HepG2 (cell line): ENCODE measurements around the gene FANCL. TPM values are rescaled to one million over a fixed set of nuclear protein-coding genes. Genes with fewer than 3 reads are reported as not detected.

Experiments used
- AKAP8 ChIP-seq: sonication (generic); formaldehyde crosslinking; IDR thresholded peaks from 2 replicates; pipeline ENCODE4 v1.5.1; 2020; ENCODE audit warnings: mild to moderate bottlenecking, missing genetic modification reagents
- CBX2 ChIP-seq, 2 experiments: fragments of 200-600 bp in 1 of 2; sonication (generic); formaldehyde crosslinking in 1 of 2; IDR thresholded peaks; 2 replicates each; pipeline versions ENCODE4 v1.7.0 to v1.8.1; 2018 to 2022; ENCODE audit warnings: low read depth in 2 of 2, low read length in 1 of 2, mild to moderate bottlenecking in 1 of 2, missing genetic modification reagents in 1 of 2
- CENPT ChIP-seq: sonication (generic); formaldehyde crosslinking; IDR thresholded peaks from 2 replicates; pipeline ENCODE4 v1.8.0; 2022; ENCODE audit warnings: low read depth, mild to moderate bottlenecking, moderate library complexity, missing genetic modification reagents
- FOXC1 ChIP-seq: sonication (generic); formaldehyde crosslinking; IDR thresholded peaks from 2 replicates; pipeline ENCODE4 v1.8.0; 2022; ENCODE audit warnings: mild to moderate bottlenecking, missing genetic modification reagents, borderline replicate concordance
- GZF1 ChIP-seq: sonication (generic); formaldehyde crosslinking; IDR thresholded peaks from 2 replicates; pipeline ENCODE4 v1.5.1; 2020; ENCODE audit warnings: mild to moderate bottlenecking, missing genetic modification reagents
- HMG20A ChIP-seq: IDR thresholded peaks from 2 replicates; pipeline ENCODE4 v1.6.1; 2016; ENCODE audit warnings: borderline replicate concordance
- KDM4B ChIP-seq: sonication (generic); formaldehyde crosslinking; IDR thresholded peaks from 2 replicates; pipeline ENCODE4 v1.4.0; 2020; ENCODE audit warnings: missing genetic modification reagents
- MIXL1 ChIP-seq: IDR thresholded peaks from 2 replicates; pipeline ENCODE4 v1.6.1; 2016
- PAF1 ChIP-seq: IDR thresholded peaks from 2 replicates; pipeline ENCODE4 v1.6.1; 2016; ENCODE audit warnings: missing genetic modification reagents, missing compliant biosample characterization
- TCF7 ChIP-seq: sonication (generic); IDR thresholded peaks from 2 replicates; pipeline ENCODE4 v1.6.1; 2016; ENCODE audit warnings: antibody characterized with exemption, low read depth
- ZFP36L2 ChIP-seq: sonication (generic); formaldehyde crosslinking; IDR thresholded peaks from 2 replicates; pipeline ENCODE4 v1.4.0; 2020; ENCODE audit warnings: missing genetic modification reagents
- ZKSCAN1 ChIP-seq: fragments of 150-350 bp; IDR thresholded peaks from 2 replicates; pipeline ENCODE4 v1.6.1; 2014; ENCODE audit warnings: low read length
- ZNF446 ChIP-seq: sonication (generic); formaldehyde crosslinking; IDR thresholded peaks from 2 replicates; pipeline ENCODE4 v1.5.0; 2020; ENCODE audit warnings: mild to moderate bottlenecking, missing genetic modification reagents
- ZNF550 ChIP-seq: sonication (generic); formaldehyde crosslinking; IDR thresholded peaks from 2 replicates; pipeline ENCODE4 v1.4.0; 2020; ENCODE audit warnings: mild to moderate bottlenecking, missing genetic modification reagents, borderline replicate concordance
- polyA plus RNA-seq, 8 experiments: library from polyadenylated mRNA; depleted of rRNA in 3 of 8; stranded (reverse) in 7 of 8; unstranded in 1 of 8; fragments of >200 nt; fragmentation: Illumina TruSeq in 4 of 8; extraction: Trizol in 4 of 8; gene quantifications; 2 replicates each; pipeline versions ENCODE4 v1.2.1 to v1.2.3, GENCODE V29; 2011 to 2016; ENCODE audit warnings: low read depth in 4 of 8, missing spikeins in 1 of 8, mixed read lengths in 1 of 8; ENCODE audit not compliant: insufficient read depth in 1 of 8
- total RNA-seq, 5 experiments: library from RNA; depleted of rRNA; stranded (reverse); fragments of >200 nt; fragmentation: Illumina TruSeq; extraction: Trizol; gene quantifications; 2 replicates each; pipeline ENCODE4 v1.2.3, GENCODE V29; 2016; ENCODE audit warnings: low read depth in 1 of 5
- TF ChIP-seq, protein P1 (sequence below): IDR thresholded peaks from 2 replicates; pipeline ENCODE4 v1.6.1; 2016; ENCODE audit warnings: low read depth, missing genetic modification reagents, missing compliant biosample characterization
- TF ChIP-seq, protein P2 (sequence below): sonication (generic); formaldehyde crosslinking; IDR thresholded peaks from 2 replicates; pipeline ENCODE4; 2020; ENCODE audit warnings: missing genetic modification reagents, mild to moderate bottlenecking, borderline replicate concordance
- TF ChIP-seq, protein P3 (sequence below): sonication (generic); formaldehyde crosslinking; IDR thresholded peaks from 2 replicates; pipeline ENCODE4 v1.4.0; 2020; ENCODE audit warnings: missing genetic modification reagents, borderline replicate concordance

Gene FANCL
- total and polyA plus RNA-seq, 2 of the 13 experiments (the other 11 are each of a cell fraction or from before 2014, with no cell fraction given): 40.7 to 66.8 TPM

DNA sequence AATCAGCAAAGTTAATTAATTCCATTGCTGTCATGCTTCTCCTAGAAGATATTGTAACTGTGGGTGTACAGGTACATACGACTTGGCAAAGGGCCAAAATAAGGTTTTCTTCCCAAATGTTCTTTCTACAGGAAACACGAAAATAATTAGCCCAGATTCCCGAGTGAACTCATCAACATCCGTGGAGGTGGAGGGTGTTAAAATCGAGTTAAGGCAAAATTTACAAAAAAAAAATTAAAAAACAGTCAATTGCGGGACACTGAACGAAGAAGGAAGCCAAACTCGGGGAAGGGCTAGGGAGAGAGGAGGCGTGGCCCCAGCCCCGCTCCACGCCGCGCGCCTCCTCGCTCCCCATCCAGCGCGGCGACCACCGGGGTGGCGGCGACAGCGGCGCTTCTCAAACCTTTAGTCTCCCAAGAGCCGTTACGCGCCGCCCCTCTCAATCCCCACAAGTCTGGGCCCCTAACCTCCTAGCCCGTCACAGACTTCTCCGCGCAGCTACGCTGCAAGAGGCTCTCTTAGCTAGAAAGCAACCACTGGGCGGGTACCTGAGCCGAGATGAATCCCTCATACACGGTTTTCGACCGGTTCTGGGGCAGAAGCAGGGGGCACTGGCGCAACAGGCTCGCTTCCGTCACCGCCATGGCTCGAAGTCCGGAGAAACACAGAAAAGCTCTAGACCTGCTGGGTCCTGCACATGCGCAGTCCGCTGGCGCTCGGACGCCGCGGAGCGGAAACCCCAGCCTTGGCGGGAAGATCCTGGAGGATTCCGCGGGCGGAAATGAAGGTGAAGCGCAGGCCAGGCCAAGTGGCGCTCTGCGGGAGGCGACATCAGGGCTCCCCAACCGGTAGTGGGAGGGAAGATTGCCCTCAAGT lies at the start of gene FANCL (continued):
- TF ChIP-seq, protein P1, sequence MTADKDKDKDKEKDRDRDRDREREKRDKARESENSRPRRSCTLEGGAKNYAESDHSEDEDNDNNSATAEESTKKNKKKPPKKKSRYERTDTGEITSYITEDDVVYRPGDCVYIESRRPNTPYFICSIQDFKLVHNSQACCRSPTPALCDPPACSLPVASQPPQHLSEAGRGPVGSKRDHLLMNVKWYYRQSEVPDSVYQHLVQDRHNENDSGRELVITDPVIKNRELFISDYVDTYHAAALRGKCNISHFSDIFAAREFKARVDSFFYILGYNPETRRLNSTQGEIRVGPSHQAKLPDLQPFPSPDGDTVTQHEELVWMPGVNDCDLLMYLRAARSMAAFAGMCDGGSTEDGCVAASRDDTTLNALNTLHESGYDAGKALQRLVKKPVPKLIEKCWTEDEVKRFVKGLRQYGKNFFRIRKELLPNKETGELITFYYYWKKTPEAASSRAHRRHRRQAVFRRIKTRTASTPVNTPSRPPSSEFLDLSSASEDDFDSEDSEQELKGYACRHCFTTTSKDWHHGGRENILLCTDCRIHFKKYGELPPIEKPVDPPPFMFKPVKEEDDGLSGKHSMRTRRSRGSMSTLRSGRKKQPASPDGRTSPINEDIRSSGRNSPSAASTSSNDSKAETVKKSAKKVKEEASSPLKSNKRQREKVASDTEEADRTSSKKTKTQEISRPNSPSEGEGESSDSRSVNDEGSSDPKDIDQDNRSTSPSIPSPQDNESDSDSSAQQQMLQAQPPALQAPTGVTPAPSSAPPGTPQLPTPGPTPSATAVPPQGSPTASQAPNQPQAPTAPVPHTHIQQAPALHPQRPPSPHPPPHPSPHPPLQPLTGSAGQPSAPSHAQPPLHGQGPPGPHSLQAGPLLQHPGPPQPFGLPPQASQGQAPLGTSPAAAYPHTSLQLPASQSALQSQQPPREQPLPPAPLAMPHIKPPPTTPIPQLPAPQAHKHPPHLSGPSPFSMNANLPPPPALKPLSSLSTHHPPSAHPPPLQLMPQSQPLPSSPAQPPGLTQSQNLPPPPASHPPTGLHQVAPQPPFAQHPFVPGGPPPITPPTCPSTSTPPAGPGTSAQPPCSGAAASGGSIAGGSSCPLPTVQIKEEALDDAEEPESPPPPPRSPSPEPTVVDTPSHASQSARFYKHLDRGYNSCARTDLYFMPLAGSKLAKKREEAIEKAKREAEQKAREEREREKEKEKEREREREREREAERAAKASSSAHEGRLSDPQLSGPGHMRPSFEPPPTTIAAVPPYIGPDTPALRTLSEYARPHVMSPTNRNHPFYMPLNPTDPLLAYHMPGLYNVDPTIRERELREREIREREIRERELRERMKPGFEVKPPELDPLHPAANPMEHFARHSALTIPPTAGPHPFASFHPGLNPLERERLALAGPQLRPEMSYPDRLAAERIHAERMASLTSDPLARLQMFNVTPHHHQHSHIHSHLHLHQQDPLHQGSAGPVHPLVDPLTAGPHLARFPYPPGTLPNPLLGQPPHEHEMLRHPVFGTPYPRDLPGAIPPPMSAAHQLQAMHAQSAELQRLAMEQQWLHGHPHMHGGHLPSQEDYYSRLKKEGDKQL (CRISPR knock-in tag): peak; percentile 48; the same call in 1 of the 2 replicates
- TF ChIP-seq ZNF550 (CRISPR knock-in tag) (no peak), ZKSCAN1 (peak; percentile 14; the same call in 1 of the 2 replicates), CBX2 (IDR thresholded peaks at IDR 0.05; ENCODE audit: low read depth, low read length) (no peak), CBX2 (CRISPR knock-in tag; IDR thresholded peaks at IDR 0.05; ENCODE audit: low read depth) (0 out of 2 replicates have a peak, but pooled peaks have one; percentile 42), PAF1 (no peak), TCF7 (no peak), ZNF446 (CRISPR knock-in tag) (peak; percentile 93; the same call in 1 of the 2 replicates), MIXL1 (peak; percentile 65; the same call in 1 of the 2 replicates), HMG20A (CRISPR knock-in tag) (peak; percentile 14; the same call in 1 of the 2 replicates), FOXC1 (CRISPR knock-in tag) (peak; percentile 99), CENPT (CRISPR knock-in tag) (peak; percentile 73; the same call in 1 of the 2 replicates), KDM4B (CRISPR knock-in tag) (peak; percentile 65), GZF1 (peak; percentile 92), AKAP8 (peak; percentile 48; the same call in 1 of the 2 replicates), ZFP36L2 (CRISPR knock-in tag) (no peak)
- TF ChIP-seq, protein P2, sequence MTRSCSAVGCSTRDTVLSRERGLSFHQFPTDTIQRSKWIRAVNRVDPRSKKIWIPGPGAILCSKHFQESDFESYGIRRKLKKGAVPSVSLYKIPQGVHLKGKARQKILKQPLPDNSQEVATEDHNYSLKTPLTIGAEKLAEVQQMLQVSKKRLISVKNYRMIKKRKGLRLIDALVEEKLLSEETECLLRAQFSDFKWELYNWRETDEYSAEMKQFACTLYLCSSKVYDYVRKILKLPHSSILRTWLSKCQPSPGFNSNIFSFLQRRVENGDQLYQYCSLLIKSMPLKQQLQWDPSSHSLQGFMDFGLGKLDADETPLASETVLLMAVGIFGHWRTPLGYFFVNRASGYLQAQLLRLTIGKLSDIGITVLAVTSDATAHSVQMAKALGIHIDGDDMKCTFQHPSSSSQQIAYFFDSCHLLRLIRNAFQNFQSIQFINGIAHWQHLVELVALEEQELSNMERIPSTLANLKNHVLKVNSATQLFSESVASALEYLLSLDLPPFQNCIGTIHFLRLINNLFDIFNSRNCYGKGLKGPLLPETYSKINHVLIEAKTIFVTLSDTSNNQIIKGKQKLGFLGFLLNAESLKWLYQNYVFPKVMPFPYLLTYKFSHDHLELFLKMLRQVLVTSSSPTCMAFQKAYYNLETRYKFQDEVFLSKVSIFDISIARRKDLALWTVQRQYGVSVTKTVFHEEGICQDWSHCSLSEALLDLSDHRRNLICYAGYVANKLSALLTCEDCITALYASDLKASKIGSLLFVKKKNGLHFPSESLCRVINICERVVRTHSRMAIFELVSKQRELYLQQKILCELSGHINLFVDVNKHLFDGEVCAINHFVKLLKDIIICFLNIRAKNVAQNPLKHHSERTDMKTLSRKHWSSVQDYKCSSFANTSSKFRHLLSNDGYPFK (CRISPR knock-in tag): peak; percentile 90
- TF ChIP-seq, protein P3, sequence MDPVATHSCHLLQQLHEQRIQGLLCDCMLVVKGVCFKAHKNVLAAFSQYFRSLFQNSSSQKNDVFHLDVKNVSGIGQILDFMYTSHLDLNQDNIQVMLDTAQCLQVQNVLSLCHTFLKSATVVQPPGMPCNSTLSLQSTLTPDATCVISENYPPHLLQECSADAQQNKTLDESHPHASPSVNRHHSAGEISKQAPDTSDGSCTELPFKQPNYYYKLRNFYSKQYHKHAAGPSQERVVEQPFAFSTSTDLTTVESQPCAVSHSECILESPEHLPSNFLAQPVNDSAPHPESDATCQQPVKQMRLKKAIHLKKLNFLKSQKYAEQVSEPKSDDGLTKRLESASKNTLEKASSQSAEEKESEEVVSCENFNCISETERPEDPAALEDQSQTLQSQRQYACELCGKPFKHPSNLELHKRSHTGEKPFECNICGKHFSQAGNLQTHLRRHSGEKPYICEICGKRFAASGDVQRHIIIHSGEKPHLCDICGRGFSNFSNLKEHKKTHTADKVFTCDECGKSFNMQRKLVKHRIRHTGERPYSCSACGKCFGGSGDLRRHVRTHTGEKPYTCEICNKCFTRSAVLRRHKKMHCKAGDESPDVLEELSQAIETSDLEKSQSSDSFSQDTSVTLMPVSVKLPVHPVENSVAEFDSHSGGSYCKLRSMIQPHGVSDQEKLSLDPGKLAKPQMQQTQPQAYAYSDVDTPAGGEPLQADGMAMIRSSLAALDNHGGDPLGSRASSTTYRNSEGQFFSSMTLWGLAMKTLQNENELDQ (CRISPR knock-in tag): no peak
